Activated CD4-positive, alpha-beta T cell treated with anti-CD3 and anti-CD28 coated beads, Interleukin-2, amount 10 ng/mL, durations not matched to agents 7 days and 5 days (primary cell): ENCODE results near the gene WNT7A. TPM values are rescaled to one million over a fixed set of nuclear protein-coding genes. Genes with fewer than 3 reads are reported as not detected.

Source experiments
- CTCF ChIA-PET: fragments of 350-600 bp; sonication (Branson Sonifier 250); formaldehyde crosslinking; loops from one replicate; lab custom pipeline; 2021; ENCODE audit warnings: antibody characterized with exemption; lab: Charles Lee
- POLR2A ChIA-PET: fragments of 350-600 bp; sonication (Branson Sonifier 250); formaldehyde crosslinking; loops from one replicate; lab custom pipeline; 2021; ENCODE audit warnings: antibody characterized with exemption; lab: Charles Lee
- DNase-seq: peaks from one replicate; pipeline ENCODE4 v3.0.0-alpha.2; 2020
- H3K27ac Mint-ChIP-seq: one replicate; pipeline ENCODE4 v1.8.0; 2021; ENCODE audit warnings: mild to moderate bottlenecking, moderate library complexity, mixed read lengths
- H3K27me3 Mint-ChIP-seq: one replicate; pipeline ENCODE4 v1.8.0; 2021; ENCODE audit warnings: mixed read lengths
- H3K36me3 Mint-ChIP-seq: one replicate; pipeline ENCODE4 v1.8.0; 2021; ENCODE audit warnings: low read depth, mixed read lengths
- H3K4me1 Mint-ChIP-seq: one replicate; pipeline ENCODE4 v1.8.0; 2021; ENCODE audit warnings: mixed read lengths
- H3K4me3 Mint-ChIP-seq: one replicate; pipeline ENCODE4 v1.8.0; 2021; ENCODE audit warnings: mild to moderate bottlenecking, moderate library complexity, mixed read lengths
- H3K9me3 Mint-ChIP-seq: one replicate; pipeline ENCODE4 v1.8.0; 2021; ENCODE audit warnings: mixed read lengths
- total RNA-seq, 2 experiments: library from RNA; stranded (reverse); gene quantifications; one replicate each; pipeline ENCODE4 v1.2.3, GENCODE V29; 2021

WNT7A gene
- total RNA-seq, 2 experiments from 2014 or later: 0.20 to 0.29 TPM

GRCh38 chr3:13772321-13772745 is 107.5 kb downstream of the WNT7A start:
- Mint-ChIP-seq H3K27ac (no peak overlapping the region), H3K36me3 (no peaks in the 10 kb centered on the region), H3K4me3 (no peak overlapping the region), H3K27me3 (no peaks in the 10 kb centered on the region), H3K9me3 (no peaks in the 10 kb centered on the region), H3K4me1 (peaks cover 16% of the 10 kb centered on the region)
- DNase-seq: no peak
- POLR2A ChIA-PET: no interaction called here
- CTCF ChIA-PET: interaction anchor here (1.2 kb wide), 1 partner anchor 22 kb away, joined by 3 read pairs; no protein-coding TSS in a partner anchor

- DNase-seq: no peak
- no peaks in the 10 kb centered on the region for H3K9me3 Mint-ChIP-seq
- ChIA-PET CTCF (interaction anchor here (1.1 kb wide), 1 partner anchor 10 kb away, joined by 3 read pairs; no protein-coding TSS in a partner anchor), POLR2A (no interaction called here)
- H3K27me3 Mint-ChIP-seq: no peaks in the 10 kb centered on the region
- no peak overlapping the region for H3K27ac Mint-ChIP-seq
- peaks cover 16% of the 10 kb centered on the region for H3K4me1 Mint-ChIP-seq
- no peaks in the 10 kb centered on the region for H3K36me3 Mint-ChIP-seq
- H3K4me3 Mint-ChIP-seq: no peak overlapping the region
These were observed 108.4 kb downstream of the WNT7A start for GRCh38 chr3:13771496-13771895.

- H3K36me3 Mint-ChIP-seq: no peaks in the 10 kb centered on the region
- H3K4me1 Mint-ChIP-seq: peaks cover 16% of the 10 kb centered on the region
- H3K27me3 Mint-ChIP-seq: no peaks in the 10 kb centered on the region
- no peaks in the 10 kb centered on the region for H3K9me3 Mint-ChIP-seq
- CTCF ChIA-PET: interaction anchor here (1.1 kb wide), 1 partner anchor 11 kb away, joined by 3 read pairs; no protein-coding TSS in a partner anchor
- POLR2A ChIA-PET: no interaction called here
- H3K4me3 Mint-ChIP-seq: no peak overlapping the region
- DNase-seq: no peak
- peak overlapping the region; percentile 70 for H3K27ac Mint-ChIP-seq
These were observed 109.4 kb downstream of the WNT7A start for GRCh38 chr3:13770170-13771169.

- POLR2A ChIA-PET: no interaction called here
- peaks cover 16% of the 10 kb centered on the region for H3K4me1 Mint-ChIP-seq
- CTCF ChIA-PET: no interaction called here
- DNase-seq: no peak
- H3K36me3 Mint-ChIP-seq: no peaks in the 10 kb centered on the region
- H3K27me3 Mint-ChIP-seq: no peaks in the 10 kb centered on the region
- H3K4me3 Mint-ChIP-seq: no peak overlapping the region
- no peaks in the 10 kb centered on the region for H3K9me3 Mint-ChIP-seq
- H3K27ac Mint-ChIP-seq: no peak overlapping the region
These were observed 110.4 kb downstream of the WNT7A start for GRCh38 chr3:13769422-13769821.

- no peak for DNase-seq
- no peaks in the 10 kb centered on the region for H3K27me3 Mint-ChIP-seq
- H3K36me3 Mint-ChIP-seq: no peaks in the 10 kb centered on the region
- H3K27ac Mint-ChIP-seq: no peak overlapping the region
- POLR2A ChIA-PET: no interaction called here
- H3K9me3 Mint-ChIP-seq: no peaks in the 10 kb centered on the region
- no peak overlapping the region for H3K4me3 Mint-ChIP-seq
- H3K4me1 Mint-ChIP-seq: peaks cover 16% of the 10 kb centered on the region
- CTCF ChIA-PET: no interaction called here
These were observed 111.4 kb downstream of the WNT7A start for GRCh38 chr3:13768453-13768852.

GRCh38 chr3:13767896-13768295 is 112.0 kb downstream of the WNT7A start:
- H3K4me3 Mint-ChIP-seq: no peak overlapping the region
- CTCF ChIA-PET: no interaction called here
- DNase-seq: no peak
- H3K27me3 Mint-ChIP-seq: no peaks in the 10 kb centered on the region
- no peak overlapping the region for H3K27ac Mint-ChIP-seq
- H3K36me3 Mint-ChIP-seq: no peaks in the 10 kb centered on the region
- POLR2A ChIA-PET: no interaction called here
- H3K9me3 Mint-ChIP-seq: no peaks in the 10 kb centered on the region
- H3K4me1 Mint-ChIP-seq: peaks cover 16% of the 10 kb centered on the region

GRCh38 chr3:13767030-13767429 is 112.8 kb downstream of the WNT7A start:
- ChIA-PET CTCF (no interaction called here), POLR2A (no interaction called here)
- peaks cover 16% of the 10 kb centered on the region for H3K4me1 Mint-ChIP-seq
- DNase-seq: no peak
- H3K27ac Mint-ChIP-seq: no peak overlapping the region
- H3K9me3 Mint-ChIP-seq: peaks cover 4% of the 10 kb centered on the region
- no peak overlapping the region for H3K4me3 Mint-ChIP-seq
- H3K36me3 Mint-ChIP-seq: no peaks in the 10 kb centered on the region
- H3K27me3 Mint-ChIP-seq: no peaks in the 10 kb centered on the region

Other genes with a start within 250 kb of the WNT7A start
- gene CHCHD4, start 244.8 kb upstream of the WNT7A start, total RNA-seq: 10 to 100 TPM; 12.7 to 13.2 TPM
- gene TMEM43, start 245.0 kb upstream of the WNT7A start, total RNA-seq: 10 to 100 TPM; 40.4 to 42.0 TPM